ENCODE data around the gene MRPL54.
"Not testable (repeated sequence)": the region's sequence is repeated elsewhere in the genome, so short reads cannot be mapped to it uniquely, and the experiment has no call there.

MRPL54 gene

GRCh38 chr19:3748965-3749364, 13.5 kb upstream of the MRPL54 start:
- H3K27me3 ChIP-seq (ENCODE audit: control insufficient read depth, insufficient read depth, low read length), result no peaks in the 10 kb centered on the region
- H3K36me3 ChIP-seq (ENCODE audit: control insufficient read depth, insufficient read depth, low read length), result peaks cover 14% of the 10 kb centered on the region
- no peaks in the 10 kb centered on the region for H3K4me1 ChIP-seq (ENCODE audit: control insufficient read depth, insufficient read depth, low read length)

GRCh38 chr19:3750211-3750610, 12.3 kb upstream of the MRPL54 start:
- Histone ChIP-seq H3K27me3 (ENCODE audit: control insufficient read depth, insufficient read depth, low read length) (no peaks in the 10 kb centered on the region), H3K36me3 (ENCODE audit: control insufficient read depth, insufficient read depth, low read length) (peaks cover 14% of the 10 kb centered on the region)

More at GRCh38 chr19:3748965-3749364, 13.5 kb upstream of the MRPL54 start:
- H3K9me3 ChIP-seq (ENCODE audit: control insufficient read depth, low read length), result no peaks in the 10 kb centered on the region
- no peak overlapping the region for H3K4me3 ChIP-seq (ENCODE audit: low read length)
- no peak overlapping the region for H3K9ac ChIP-seq (ENCODE audit: low read length)

GRCh38 chr19:3751236-3751635, 11.2 kb upstream of the MRPL54 start:
- no peak overlapping the region for H3K9ac ChIP-seq (ENCODE audit: low read length)
- no peak overlapping the region for H3K4me3 ChIP-seq (ENCODE audit: low read length)
- no peaks in the 10 kb centered on the region for H3K4me1 ChIP-seq (ENCODE audit: control insufficient read depth, insufficient read depth, low read length)
- H3K27me3 ChIP-seq (ENCODE audit: control insufficient read depth, insufficient read depth, low read length), result no peaks in the 10 kb centered on the region
- H3K36me3 ChIP-seq (ENCODE audit: control insufficient read depth, insufficient read depth, low read length), result peaks cover 10% of the 10 kb centered on the region
- H3K9me3 ChIP-seq (ENCODE audit: control insufficient read depth, low read length), result no peaks in the 10 kb centered on the region

More at GRCh38 chr19:3750211-3750610, 12.3 kb upstream of the MRPL54 start:
- no peaks in the 10 kb centered on the region for H3K4me1 ChIP-seq (ENCODE audit: control insufficient read depth, insufficient read depth, low read length)
- H3K9ac ChIP-seq (ENCODE audit: low read length), result no peak overlapping the region
- no peaks in the 10 kb centered on the region for H3K9me3 ChIP-seq (ENCODE audit: control insufficient read depth, low read length)
- no peak overlapping the region for H3K4me3 ChIP-seq (ENCODE audit: low read length)

- H3K9me3 ChIP-seq (ENCODE audit: control insufficient read depth, low read length), result no peaks in the 10 kb centered on the region
- no peak overlapping the region for H3K4me3 ChIP-seq (ENCODE audit: low read length)
- peaks cover 10% of the 10 kb centered on the region for H3K36me3 ChIP-seq (ENCODE audit: control insufficient read depth, insufficient read depth, low read length)
- H3K4me1 ChIP-seq (ENCODE audit: control insufficient read depth, insufficient read depth, low read length), result no peaks in the 10 kb centered on the region
- no peak overlapping the region for H3K9ac ChIP-seq (ENCODE audit: low read length)
- no peaks in the 10 kb centered on the region for H3K27me3 ChIP-seq (ENCODE audit: control insufficient read depth, insufficient read depth, low read length)
Measured at GRCh38 chr19:3752492-3752891, 10.0 kb upstream of the MRPL54 start.

- H3K27me3 ChIP-seq (ENCODE audit: control insufficient read depth, insufficient read depth, low read length), result no peaks in the 10 kb centered on the region
- no peak overlapping the region for H3K9ac ChIP-seq (ENCODE audit: low read length)
- no peaks in the 10 kb centered on the region for H3K4me1 ChIP-seq (ENCODE audit: control insufficient read depth, insufficient read depth, low read length)
- H3K9me3 ChIP-seq (ENCODE audit: control insufficient read depth, low read length), result no peaks in the 10 kb centered on the region
- H3K36me3 ChIP-seq (ENCODE audit: control insufficient read depth, insufficient read depth, low read length), result peaks cover 10% of the 10 kb centered on the region
- no peak overlapping the region for H3K4me3 ChIP-seq (ENCODE audit: low read length)
Measured at GRCh38 chr19:3753631-3754410, 8.7 kb upstream of the MRPL54 start.

- H3K9ac ChIP-seq (ENCODE audit: low read length); H3K9me3 ChIP-seq (ENCODE audit: control insufficient read depth, low read length); H3K27me3 ChIP-seq (ENCODE audit: control insufficient read depth, insufficient read depth, low read length); H3K4me3 ChIP-seq (ENCODE audit: low read length); H3K36me3 ChIP-seq (ENCODE audit: control insufficient read depth, insufficient read depth, low read length): not testable (repeated sequence)
- H3K4me1 ChIP-seq (ENCODE audit: control insufficient read depth, insufficient read depth, low read length), result peaks cover 16% of the 10 kb centered on the region
Measured at GRCh38 chr19:3757705-3758104, 4.8 kb upstream of the MRPL54 start.

GRCh38 chr19:3758297-3758696, 4.2 kb upstream of the MRPL54 start:
- H3K36me3 ChIP-seq (ENCODE audit: control insufficient read depth, insufficient read depth, low read length), result not testable (repeated sequence)

GRCh38 chr19:3759482-3760254, 2.8 kb upstream of the MRPL54 start:
- Histone ChIP-seq H3K9me3 (ENCODE audit: control insufficient read depth, low read length) (no peaks in the 10 kb centered on the region), H3K9ac (ENCODE audit: low read length) (no peak overlapping the region), H3K27me3 (ENCODE audit: control insufficient read depth, insufficient read depth, low read length) (no peaks in the 10 kb centered on the region), H3K4me3 (ENCODE audit: low read length) (no peak overlapping the region), H3K36me3 (ENCODE audit: control insufficient read depth, insufficient read depth, low read length) (no peaks in the 10 kb centered on the region), H3K4me1 (ENCODE audit: control insufficient read depth, insufficient read depth, low read length) (peaks cover 22% of the 10 kb centered on the region)

More at GRCh38 chr19:3758297-3758696, 4.2 kb upstream of the MRPL54 start:
- H3K4me3 ChIP-seq (ENCODE audit: low read length); H3K9ac ChIP-seq (ENCODE audit: low read length); H3K9me3 ChIP-seq (ENCODE audit: control insufficient read depth, low read length); H3K27me3 ChIP-seq (ENCODE audit: control insufficient read depth, insufficient read depth, low read length): not testable (repeated sequence)
- H3K4me1 ChIP-seq (ENCODE audit: control insufficient read depth, insufficient read depth, low read length), result peaks cover 20% of the 10 kb centered on the region

GRCh38 chr19:3760871-3761361, 1.6 kb upstream of the MRPL54 start:
- peak overlapping the region; percentile 84 for H3K4me3 ChIP-seq (ENCODE audit: low read length)
- no peaks in the 10 kb centered on the region for H3K27me3 ChIP-seq (ENCODE audit: control insufficient read depth, insufficient read depth, low read length)
- H3K9me3 ChIP-seq (ENCODE audit: control insufficient read depth, low read length), result no peaks in the 10 kb centered on the region
- H3K9ac ChIP-seq (ENCODE audit: low read length), result peak overlapping the region; percentile 95
- H3K4me1 ChIP-seq (ENCODE audit: control insufficient read depth, insufficient read depth, low read length), result peaks cover 22% of the 10 kb centered on the region
- H3K36me3 ChIP-seq (ENCODE audit: control insufficient read depth, insufficient read depth, low read length), result no peaks in the 10 kb centered on the region

- Histone ChIP-seq H3K9ac (ENCODE audit: low read length) (peak within 1 kb of the TSS; percentile 95), H3K27me3 (ENCODE audit: control insufficient read depth, insufficient read depth, low read length) (no peaks in the 10 kb centered on the region), H3K4me1 (ENCODE audit: control insufficient read depth, insufficient read depth, low read length) (peaks cover 22% of the 10 kb centered on the region), H3K4me3 (ENCODE audit: low read length) (peak within 1 kb of the TSS; percentile 89), H3K36me3 (ENCODE audit: control insufficient read depth, insufficient read depth, low read length) (no peaks in the 10 kb centered on the region), H3K9me3 (ENCODE audit: control insufficient read depth, low read length) (no peaks in the 10 kb centered on the region)
Measured at GRCh38 chr19:3761382-3762129, 926 bp upstream of the MRPL54 start, which contains the start of gene APBA3. APBA3 (minus strand) TSS chr19:3761692; CDS start chr19:3760264, 1,428 bp downstream.

GRCh38 chr19:3762130-3762473, 380 bp upstream of the MRPL54 start:
- no peak overlapping the region for H3K4me3 ChIP-seq (ENCODE audit: low read length)
- peaks cover 22% of the 10 kb centered on the region for H3K4me1 ChIP-seq (ENCODE audit: control insufficient read depth, insufficient read depth, low read length)
- no peaks in the 10 kb centered on the region for H3K36me3 ChIP-seq (ENCODE audit: control insufficient read depth, insufficient read depth, low read length)
- H3K9ac ChIP-seq (ENCODE audit: low read length), result peak overlapping the region; percentile 94
- H3K9me3 ChIP-seq (ENCODE audit: control insufficient read depth, low read length), result no peaks in the 10 kb centered on the region
- H3K27me3 ChIP-seq (ENCODE audit: control insufficient read depth, insufficient read depth, low read length), result no peaks in the 10 kb centered on the region

Measured in mucosa of stomach (tissue), 1 donor.